K562 (cell line): ENCODE data around the gene COBLL1. TPM values are rescaled to one million over a fixed set of nuclear protein-coding genes. Genes with fewer than 3 reads are reported as not detected.

Experiments
- CHAMP1 ChIP-seq: fragments of 450-650 bp; IDR thresholded peaks from 2 replicates; pipeline ENCODE4 v1.6.1; 2016; ENCODE audit warnings: mild to moderate bottlenecking
- ELF4 ChIP-seq: fragments of 450-650 bp; formaldehyde crosslinking; IDR thresholded peaks from 2 replicates; pipeline ENCODE4 v1.4.0; 2022; ENCODE audit warnings: missing genetic modification characterization
- HDGF ChIP-seq: fragments of 450-650 bp; IDR thresholded peaks from 2 replicates; pipeline ENCODE4 v1.6.1; 2016
- RCOR1 ChIP-seq, 2 experiments: IDR thresholded peaks; 2 replicates each; pipeline ENCODE4 v1.6.1; 2012; ENCODE audit warnings: low read depth in 2 of 2, low read length in 2 of 2, borderline replicate concordance in 1 of 2, improper control_type of control experiment in 1 of 2
- ZBTB2 ChIP-seq: fragments of 450-650 bp; IDR thresholded peaks from 2 replicates; pipeline ENCODE4 v1.6.1; 2016; ENCODE audit warnings: antibody characterized with exemption
- ZNF41 ChIP-seq: fragments of 250-450 bp; sonication (Bioruptor Pico); conservative IDR thresholded peaks from 2 replicates; pipeline ENCODE4 v1.4.0; 2020; ENCODE audit warnings: mild to moderate bottlenecking
- ZNF512 ChIP-seq: IDR thresholded peaks from 2 replicates; pipeline ENCODE4 v1.6.1; 2016; ENCODE audit warnings: missing genetic modification characterization, missing compliant biosample characterization
- ZNF561 ChIP-seq: fragments of 450-650 bp; formaldehyde crosslinking; conservative IDR thresholded peaks from 2 replicates; pipeline ENCODE4 v1.4.0; 2020; ENCODE audit warnings: mild to moderate bottlenecking, moderate library complexity
- ZSCAN29 ChIP-seq: fragments of 450-650 bp; IDR thresholded peaks from 2 replicates; pipeline ENCODE4 v1.6.1; 2017
- polyA plus RNA-seq, 8 experiments: library from polyadenylated mRNA; depleted of rRNA in 4 of 8; stranded (reverse) in 5 of 8; unstranded in 3 of 8; fragments of >200 nt; fragmentation: Nextera tagmentation in 2 of 8; fragmentation: Illumina TruSeq in 1 of 8; extraction: Ambion mirVana in 2 of 8; extraction: Trizol in 1 of 8; gene quantifications; 2 replicates each; pipeline versions ENCODE4 v1.2.1 to v1.2.3, GENCODE V29; 2011 to 2014; ENCODE audit warnings: inconsistent platforms in 1 of 8, missing spikeins in 1 of 8
- total RNA-seq, 7 experiments: library from RNA; depleted of rRNA in 6 of 7; stranded (reverse); fragments of >200 nt in 6 of 7; fragmentation: Illumina TruSeq in 2 of 7; extraction: Trizol in 2 of 7; gene quantifications; 2 replicates each; pipeline versions ENCODE4 v1.2.1 to v1.2.3, GENCODE V29; 2011 to 2021; ENCODE audit warnings: low replicate concordance in 1 of 7

The COBLL1 gene
- total and polyA plus RNA-seq, 9 of the 15 experiments (the other 6 are each of a cell fraction or from before 2014, with no cell fraction given) = 0.07 to 1.6 (median 0.71) TPM

- TF ChIP-seq ZNF561 (CRISPR knock-in tag) (no peak), ZSCAN29 (no peak), ELF4 (no peak), HDGF (no peak), CHAMP1 (no peak), RCOR1 (IDR thresholded peaks at IDR 0.05; ENCODE audit: borderline replicate concordance in 1 of 2, low read depth in 2 of 2, low read length in 2 of 2) (no peak), ZNF512 (no peak), ZNF41 (CRISPR knock-in tag) (no peak), ZBTB2 (no peak)
Observed at GRCh38 chr2:164675027-164675426, 166.6 kb downstream of the COBLL1 start (continued).
